ENCODE results near the gene OPA3.

Gene OPA3

DNA sequence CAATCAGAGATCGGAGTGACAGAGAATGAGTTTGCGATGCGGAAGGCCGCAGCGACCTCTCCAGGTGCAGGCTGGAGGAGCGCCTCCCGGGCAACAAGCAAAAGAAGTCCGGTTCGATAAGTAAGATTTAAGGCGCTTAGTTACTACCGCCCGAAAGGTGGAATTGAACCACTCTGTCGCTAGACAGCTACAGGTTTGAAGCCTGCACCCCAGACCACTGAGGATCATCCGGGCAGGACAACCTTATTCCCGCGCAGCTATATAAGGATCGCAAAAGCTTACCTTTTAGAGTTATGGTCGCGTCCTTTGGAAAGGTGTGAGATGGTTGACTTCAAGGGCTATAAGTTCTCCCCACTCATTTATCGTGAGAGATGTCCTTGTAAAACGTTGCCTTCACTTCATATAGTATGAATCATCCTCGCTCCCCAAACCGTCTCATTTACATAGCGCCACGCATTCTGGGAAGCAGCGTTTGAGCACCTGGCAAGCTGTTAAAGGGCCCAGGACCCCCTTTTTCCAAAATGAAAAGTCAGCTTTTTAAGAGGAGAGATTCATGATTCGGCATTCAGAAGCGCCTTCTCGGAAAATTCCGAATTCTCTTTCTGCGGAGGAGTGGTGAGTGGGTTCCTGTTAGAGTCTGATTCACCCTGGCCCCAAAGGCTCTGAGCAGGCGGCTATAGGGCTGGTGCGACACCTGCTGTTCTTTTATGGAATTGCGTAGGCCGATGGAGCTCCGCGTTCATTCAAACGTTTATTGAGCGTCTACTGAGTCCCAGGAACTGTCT is 106.0 kb downstream of the OPA3 start:
- peak; percentile 75 for DNase-seq (ENCODE audit: low spot score)

DNA sequence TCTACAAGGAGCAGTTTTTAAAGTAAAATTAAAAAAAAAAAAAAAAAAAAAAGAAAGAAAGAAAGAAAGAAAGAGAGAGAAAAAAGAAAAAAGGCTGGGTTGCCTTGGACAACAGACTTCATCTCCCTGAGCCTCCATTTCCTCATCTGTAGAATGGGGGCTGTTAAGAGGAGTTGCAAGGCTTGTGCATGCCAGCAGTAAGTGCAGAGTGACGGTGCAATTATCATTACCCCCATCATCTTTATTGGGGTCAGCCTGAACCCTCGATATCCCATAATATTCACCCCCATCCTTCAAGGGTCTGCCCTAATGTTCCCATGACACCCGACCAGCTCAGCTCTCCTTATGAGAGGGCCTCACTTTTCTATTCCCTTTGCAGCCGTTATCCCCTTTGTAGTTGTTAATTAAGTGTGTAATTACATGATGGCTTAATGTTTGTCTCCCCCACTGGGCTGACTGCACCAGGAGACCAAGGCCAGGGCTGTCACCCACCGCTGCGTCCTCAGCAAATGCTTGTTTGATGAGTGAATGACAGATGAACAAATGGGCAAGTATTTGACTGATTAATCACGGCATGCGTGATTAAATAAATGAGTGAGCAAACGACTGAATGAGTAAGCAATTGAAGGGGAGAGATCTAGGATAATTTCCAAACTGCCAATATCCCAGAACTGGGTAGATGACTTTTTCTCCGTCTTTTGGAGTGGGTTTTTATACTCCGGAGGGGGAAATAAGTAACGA is 106.7 kb downstream of the OPA3 start:
- DNase-seq (ENCODE audit: low spot score), result no peak

Measured in hepatic stellate cell (primary cell).